GM18870 (cell line): Measurements from ENCODE around the gene KRTAP5-7.
"Not testable (repeated sequence)": the region's sequence is repeated elsewhere in the genome, so short reads cannot be mapped to it uniquely, and the experiment has no call there.

Source experiments
- ATAC-seq: cut with Tn5 transposase; IDR thresholded peaks from one replicate; pipeline ENCODE4 v1.9.1; 2021; ENCODE audit warnings: moderate library complexity; ENCODE audit not compliant: unreplicated experiment

Gene KRTAP5-7

DNA sequence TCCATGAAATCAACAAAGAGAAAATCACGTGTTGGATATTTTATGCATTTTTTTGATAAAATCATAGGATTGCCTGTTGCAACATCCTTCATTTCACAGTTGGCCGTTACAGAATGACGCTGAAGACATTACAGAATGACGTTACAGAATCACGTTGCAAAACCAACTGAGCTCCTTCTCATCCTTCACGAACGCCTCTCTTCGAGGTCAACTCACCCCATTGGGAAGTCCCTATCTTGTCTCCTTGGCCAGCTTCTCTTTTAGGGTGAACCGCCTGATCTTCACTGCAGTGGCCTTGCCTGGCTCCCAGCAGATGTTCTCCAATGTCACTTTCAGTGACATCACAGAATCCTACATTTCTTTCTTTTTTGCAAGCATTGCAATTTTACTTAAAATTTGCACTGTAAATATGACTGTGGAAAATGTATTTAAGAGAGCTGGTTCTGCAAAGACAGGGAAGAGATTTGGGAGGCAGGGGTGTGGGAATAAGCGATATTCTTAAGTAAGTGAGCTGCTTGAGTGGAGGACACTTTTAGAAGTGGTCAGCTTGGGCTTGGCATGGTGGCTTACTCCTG is 5.1 kb downstream of the KRTAP5-7 start:
- ATAC-seq: no peak

GRCh38 chr11:71534711-71535608 is 7.9 kb downstream of the KRTAP5-7 start:
- not testable (repeated sequence) for ATAC-seq

GRCh38 chr11:71535825-71536224 is 8.8 kb downstream of the KRTAP5-7 start:
- ATAC-seq: no peak

DNA sequence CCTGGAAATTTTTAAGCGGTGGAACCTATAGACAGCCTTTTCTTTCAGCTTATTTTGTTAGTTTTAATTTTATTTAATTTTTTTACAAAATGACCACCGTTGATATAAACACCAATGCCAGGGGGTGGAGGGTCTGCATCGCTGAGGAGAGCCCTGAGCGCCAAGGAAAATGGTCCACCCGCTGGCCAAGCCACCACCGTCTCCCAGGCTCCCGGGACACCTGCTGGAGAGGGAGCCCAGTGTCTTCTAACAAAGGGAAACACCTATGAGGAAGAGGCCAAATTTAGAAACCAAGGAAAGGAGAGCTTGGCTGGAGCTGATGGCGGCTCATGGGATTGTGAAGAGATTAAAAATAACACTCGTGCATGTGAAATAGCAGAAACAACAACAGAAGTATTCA is 10.5 kb downstream of the KRTAP5-7 start:
- ATAC-seq: no peak

DNA sequence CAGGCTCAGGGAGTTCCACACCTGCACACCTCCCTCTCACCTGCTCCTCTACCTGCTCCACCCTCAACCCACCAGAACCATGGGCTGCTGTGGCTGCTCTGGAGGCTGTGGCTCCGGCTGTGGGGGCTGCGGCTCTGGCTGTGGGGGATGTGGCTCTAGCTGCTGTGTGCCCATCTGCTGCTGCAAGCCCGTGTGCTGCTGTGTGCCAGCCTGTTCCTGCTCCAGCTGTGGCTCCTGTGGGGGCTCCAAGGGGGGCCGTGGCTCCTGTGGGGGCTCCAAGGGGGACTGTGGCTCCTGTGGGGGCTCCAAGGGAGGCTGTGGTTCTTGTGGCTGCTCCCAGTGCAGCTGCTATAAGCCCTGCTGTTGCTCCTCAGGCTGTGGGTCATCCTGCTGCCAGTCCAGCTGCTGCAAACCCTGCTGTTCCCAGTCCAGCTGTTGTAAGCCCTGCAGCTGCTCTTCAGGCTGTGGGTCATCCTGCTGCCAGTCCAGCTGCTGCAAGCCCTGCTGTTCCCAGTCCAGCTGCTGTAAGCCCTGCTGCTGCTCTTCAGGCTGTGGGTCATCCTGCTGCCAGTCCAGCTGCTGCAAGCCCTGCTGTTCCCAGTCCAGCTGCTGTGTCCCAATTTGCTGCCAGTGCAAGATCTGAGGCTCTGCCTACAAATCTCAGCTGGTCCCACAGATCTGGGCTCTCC is 11.1 kb downstream of the KRTAP5-7 start, which contains the start of gene KRTAP5-8:
Gene KRTAP5-8, plus strand, starts transcription at position 49 of the 689 bp plus-strand sequence. Its CDS starts 31 bp downstream, at position 80.
- ATAC-seq: not testable (repeated sequence)

DNA sequence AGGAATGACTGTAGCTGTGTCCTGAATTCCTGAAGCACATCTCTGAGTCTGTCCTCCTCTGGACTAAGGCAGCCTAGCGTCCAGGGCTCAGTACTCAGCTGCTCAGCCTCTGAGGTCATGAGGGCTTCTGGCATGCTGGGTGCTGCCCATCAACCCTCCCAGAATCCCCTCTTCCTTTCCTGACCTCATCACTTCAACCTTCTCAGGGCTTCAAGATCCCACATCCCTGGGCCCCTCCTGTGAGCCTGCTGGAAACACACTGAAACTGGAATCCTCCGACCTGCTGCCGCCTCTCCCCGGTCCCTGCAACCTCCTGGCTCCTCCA is 11.6 kb downstream of the KRTAP5-7 start:
- no peak for ATAC-seq

DNA sequence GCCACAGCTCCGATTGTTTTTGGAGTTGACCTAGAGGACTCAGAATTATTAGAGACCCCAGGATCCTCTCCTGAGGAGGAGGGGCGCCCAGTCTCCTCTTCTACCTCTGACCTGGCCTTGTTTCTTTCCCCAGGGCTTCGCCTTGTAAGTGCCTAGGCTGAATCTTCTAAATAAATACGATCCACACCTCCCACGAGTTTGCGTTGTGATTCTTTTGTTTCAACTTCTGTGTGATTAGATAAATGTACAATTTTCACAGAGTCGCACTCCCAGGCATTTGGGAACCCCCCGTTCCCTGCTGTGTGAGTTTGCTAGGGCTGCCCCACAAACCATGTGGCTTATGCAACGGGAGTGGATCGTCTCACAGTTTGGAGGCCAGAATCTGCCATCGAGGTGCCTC is 11.9 kb downstream of the KRTAP5-7 start:
- no peak for ATAC-seq

- not testable (repeated sequence) for ATAC-seq
These were observed 12.9 kb downstream of the KRTAP5-7 start for GRCh38 chr11:71539971-71540370.

- not testable (repeated sequence) for ATAC-seq
These were observed 13.6 kb downstream of the KRTAP5-7 start for GRCh38 chr11:71540521-71541304.

DNA sequence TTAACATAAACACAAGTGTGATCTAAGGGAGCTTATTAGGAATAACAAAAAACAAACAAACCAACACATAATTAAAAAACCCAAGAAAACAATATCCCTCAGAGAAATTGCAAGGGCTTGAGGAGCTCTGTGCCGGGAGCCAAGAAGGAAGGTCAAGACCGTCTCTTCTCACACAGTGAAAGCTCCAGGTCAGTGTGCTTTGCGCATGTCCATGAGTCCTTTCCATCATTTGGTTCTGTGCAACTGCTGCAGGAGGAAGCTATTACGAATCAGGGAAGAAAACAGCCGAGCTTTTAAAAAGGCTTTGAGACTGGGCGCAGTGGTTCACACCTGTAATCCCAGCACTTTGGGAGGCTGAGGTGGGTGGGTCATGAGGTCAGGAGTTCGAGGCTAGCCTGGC is 15.3 kb downstream of the KRTAP5-7 start:
- ATAC-seq: no peak

GRCh38 chr11:71542879-71543777 is 16.1 kb downstream of the KRTAP5-7 start:
- ATAC-seq: no peak

DNA sequence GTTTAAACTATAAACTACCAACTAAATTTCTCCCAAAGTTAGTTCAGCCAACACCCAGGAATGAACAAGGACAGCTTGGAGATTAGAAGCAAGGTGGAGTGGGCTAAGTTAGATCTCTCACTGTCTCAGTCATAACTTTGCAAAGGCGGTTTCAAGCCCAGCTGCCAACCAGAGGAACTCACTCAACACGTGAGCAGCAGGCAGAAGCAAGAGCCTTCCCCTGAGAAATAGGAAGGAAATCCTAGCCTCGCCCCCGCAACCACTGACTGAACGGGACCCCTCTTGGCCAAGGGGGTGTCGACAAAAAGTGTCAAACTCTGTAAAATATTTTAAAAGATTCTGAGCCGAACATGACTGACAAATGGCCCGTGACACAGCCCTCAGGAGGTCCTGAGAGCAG is 16.8 kb downstream of the KRTAP5-7 start:
- no peak for ATAC-seq

GRCh38 chr11:71544525-71545214 is 17.6 kb downstream of the KRTAP5-7 start:
- ATAC-seq: no peak

DNA sequence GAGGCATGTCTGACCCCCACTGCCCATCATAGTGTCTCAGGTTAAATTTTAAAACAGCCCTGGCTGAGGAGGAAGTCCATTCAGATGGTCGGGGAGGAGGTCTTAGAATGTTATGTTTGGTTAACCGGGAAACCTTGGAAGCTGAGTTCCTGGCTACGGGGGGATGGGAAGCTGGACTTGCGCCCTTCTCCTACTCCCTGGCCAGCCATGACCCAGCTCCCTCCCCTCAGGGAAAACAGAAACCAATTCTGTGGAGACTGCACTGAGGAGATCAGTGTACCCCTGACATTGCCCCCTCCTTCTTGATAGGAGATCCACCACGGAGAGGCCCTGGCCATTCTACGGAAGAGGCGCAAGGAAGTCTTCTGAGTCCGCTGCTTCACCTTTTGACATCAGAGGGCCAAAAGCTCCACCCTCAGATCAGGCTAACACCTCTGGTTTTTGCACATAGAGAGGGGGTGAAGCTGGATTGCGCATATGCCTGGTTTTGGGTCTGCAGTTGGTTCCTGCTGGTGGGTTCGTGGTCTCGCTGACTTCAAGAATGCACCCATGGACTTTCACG is 18.4 kb downstream of the KRTAP5-7 start:
- ATAC-seq: no peak

DNA sequence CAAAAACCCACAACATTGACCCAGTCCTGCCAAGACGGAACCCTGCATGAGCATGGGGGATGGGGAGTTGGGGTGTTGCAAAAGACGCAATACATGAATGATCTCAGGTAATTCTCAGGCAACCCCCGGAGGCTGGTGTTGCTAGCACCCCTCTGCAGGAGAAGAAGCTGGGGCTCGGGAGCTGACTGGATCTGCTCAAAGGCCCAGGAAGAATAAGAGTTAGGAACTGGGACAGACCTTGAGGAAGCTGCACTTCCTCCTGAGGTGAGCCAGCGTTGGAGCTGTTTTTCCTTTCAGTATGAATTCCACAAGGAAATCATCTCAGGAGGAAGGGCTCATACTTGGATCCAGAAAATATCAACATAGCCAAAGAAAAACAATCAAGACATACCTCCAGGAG is 21.1 kb downstream of the KRTAP5-7 start, which contains the start of gene KRTAP5-9:
Gene KRTAP5-9, plus strand, starts transcription at position 301 of the 400 bp plus-strand sequence. CDS start 238 bp downstream, outside the sequence.
- no peak for ATAC-seq

DNA sequence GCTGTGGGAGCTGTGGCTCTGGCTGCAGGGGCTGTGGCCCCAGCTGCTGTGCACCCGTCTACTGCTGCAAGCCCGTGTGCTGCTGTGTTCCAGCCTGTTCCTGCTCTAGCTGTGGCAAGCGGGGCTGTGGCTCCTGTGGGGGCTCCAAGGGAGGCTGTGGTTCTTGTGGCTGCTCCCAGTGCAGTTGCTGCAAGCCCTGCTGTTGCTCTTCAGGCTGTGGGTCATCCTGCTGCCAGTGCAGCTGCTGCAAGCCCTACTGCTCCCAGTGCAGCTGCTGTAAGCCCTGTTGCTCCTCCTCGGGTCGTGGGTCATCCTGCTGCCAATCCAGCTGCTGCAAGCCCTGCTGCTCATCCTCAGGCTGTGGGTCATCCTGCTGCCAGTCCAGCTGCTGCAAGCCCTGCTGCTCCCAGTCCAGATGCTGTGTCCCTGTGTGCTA is 21.7 kb downstream of the KRTAP5-7 start:
- no peak for ATAC-seq

DNA sequence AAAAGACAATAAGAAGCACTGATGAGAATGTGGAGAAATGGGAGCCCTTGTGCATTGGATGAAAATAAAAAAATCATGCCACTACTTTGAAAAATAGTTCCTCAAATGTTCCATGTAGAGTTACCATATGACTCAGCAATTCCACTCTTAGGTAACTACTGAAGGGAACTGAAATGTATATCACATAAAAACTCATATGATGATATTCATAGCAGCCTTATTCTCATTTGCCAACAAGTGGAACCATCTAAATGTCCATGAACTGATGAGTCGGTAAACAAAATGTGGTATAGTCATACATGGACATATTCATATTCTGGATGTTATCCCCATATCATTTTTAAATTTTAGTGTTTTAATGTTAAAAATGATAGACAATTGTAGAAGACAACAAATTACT is 24.6 kb downstream of the KRTAP5-7 start:
- no peak for ATAC-seq

DNA sequence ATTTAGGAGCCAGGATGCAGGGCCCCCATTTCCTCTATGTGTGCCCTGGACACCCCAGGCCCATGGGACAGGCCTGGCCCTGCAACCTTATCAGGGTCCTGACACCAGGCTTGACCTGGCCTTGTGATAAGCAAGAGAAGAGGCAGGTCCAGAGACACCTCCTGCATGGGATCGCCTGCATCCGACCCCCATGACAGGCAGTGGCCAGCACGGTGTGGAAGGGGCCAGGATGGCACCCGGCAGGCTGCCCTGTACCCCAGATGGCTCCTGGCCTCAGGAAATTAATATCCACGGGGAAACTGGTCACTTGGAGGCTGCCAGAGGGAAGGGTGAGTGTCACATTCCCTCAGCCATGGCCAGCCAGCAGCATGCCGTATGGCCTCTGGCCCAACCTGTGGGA is 27.9 kb downstream of the KRTAP5-7 start:
- no peak for ATAC-seq

- no peak for ATAC-seq
These were observed 28.4 kb downstream of the KRTAP5-7 start for GRCh38 chr11:71555508-71555907.
